Transverse colon (tissue), 4 donors: ENCODE results near the gene KIAA1755.

Experiments
- CTCF ChIP-seq, 5 experiments: fragments of 200-600 bp in 3 of 5; fragments of 450-650 bp in 2 of 5; sonication (generic) in 3 of 5; IDR thresholded peaks; 1 replicate in 2 of 5; 2 replicates in 3 of 5; pipeline ENCODE4 v1.5.1; 2016 to 2017; ENCODE audit warnings: antibody characterized with exemption in 5 of 5, inconsistent platforms in 3 of 5, mild to moderate bottlenecking in 2 of 5, moderate library complexity in 1 of 5
- POLR2A ChIP-seq: fragments of 450-650 bp; IDR thresholded peaks from one replicate; pipeline ENCODE4 v1.6.1; 2016; ENCODE audit warnings: antibody characterized with exemption, mild to moderate bottlenecking, moderate library complexity
- POLR2AphosphoS5 ChIP-seq, 3 donors: sonication (generic); formaldehyde crosslinking; IDR thresholded peaks; one replicate each; pipeline ENCODE4 v1.6.1; 2016; ENCODE audit warnings: antibody characterized with exemption in 3 of 3

- no peak for TF ChIP-seq CTCF (IDR thresholded peaks at IDR 0.05)
- TF ChIP-seq POLR2A = no peak
- no peak for TF ChIP-seq POLR2AphosphoS5 (IDR thresholded peaks at IDR 0.05)
These were observed 49.1 kb downstream of the KIAA1755 start for GRCh38 chr20:38211200-38212097.
